ENCODE results near the gene TEX14. TPM values are rescaled to one million over a fixed set of nuclear protein-coding genes. Genes with fewer than 3 reads are reported as not detected.

The TEX14 gene
- polyA plus RNA-seq, 1 of the 3 experiments (the other 2 are of a cell fraction): 0.02 TPM

GRCh38 chr17:58527949-58528348 is 163.9 kb downstream of the TEX14 start:
- Histone ChIP-seq H3K36me3 (replicated peaks in 1 of 2; ENCODE audit: control insufficient read depth in 1 of 2, insufficient read depth in 2 of 2, low read length in 1 of 2) (no peaks in the 10 kb centered on the region), H3K9me2 (no peaks in the 10 kb centered on the region), H3F3A (replicated peaks; ENCODE audit: insufficient read depth) (peaks cover 5% of the 10 kb centered on the region), H3K9me3 (no peaks in the 10 kb centered on the region), H3K27ac (ENCODE audit: low read depth in 2 of 2, low read length in 1 of 2) (no peak overlapping the region), H2AFZ (ENCODE audit: low read depth) (no peak overlapping the region), H3K4me1 (ENCODE audit: control insufficient read depth in 1 of 2, insufficient read depth in 2 of 2, low read depth in 1 of 2, low read length in 1 of 2) (peaks cover 9 to 29% of the 10 kb centered on the region in 2 experiments; a peak in 3 of 4 replicates), H3K9ac (no peak overlapping the region), H3K4me2 (no peak overlapping the region), H4K20me1 (ENCODE audit: insufficient read depth) (no peaks in the 10 kb centered on the region), H3K4me3 (ENCODE audit: low read depth in 2 of 2, low read length in 1 of 2) (no peak overlapping the region), H3K27me3 (ENCODE audit: insufficient read depth) (no peaks in the 10 kb centered on the region), H3K79me2 (ENCODE audit: insufficient read depth) (no peaks in the 10 kb centered on the region)
- 40% methylated on average over 3 of the region's 3 CpGs for WGBS (ENCODE audit: low lambda C conversion rate)
- no peak for TF ChIP-seq EZH2phosphoT487 (IDR thresholded peaks at IDR 0.05; ENCODE audit: borderline replicate concordance, low read depth)
- TF ChIP-seq YY1 (IDR thresholded peaks at IDR 0.05; ENCODE audit: low read depth): no peak
- TF ChIP-seq JUND (IDR thresholded peaks at IDR 0.05): no peak
- TF ChIP-seq ZBTB33 (IDR thresholded peaks at IDR 0.05; ENCODE audit: borderline replicate concordance, low read depth): no peak
- TF ChIP-seq USF2 (IDR thresholded peaks at IDR 0.05; ENCODE audit: borderline replicate concordance, low read depth, low read length): no peak
- TF ChIP-seq TCF12 (IDR thresholded peaks at IDR 0.05): no peak
- TF ChIP-seq GABPA (IDR thresholded peaks at IDR 0.05; ENCODE audit: low read depth): no peak
- no peak; the same call in 1 of the 2 replicates for TF ChIP-seq FOSL2 (IDR thresholded peaks at IDR 0.05; ENCODE audit: borderline replicate concordance, low read depth)
- no peak for TF ChIP-seq EP300 (IDR thresholded peaks at IDR 0.05; ENCODE audit: borderline replicate concordance in 1 of 2, low read depth in 1 of 2, low read length in 1 of 2)
- no peak for DNase-seq
- POLR2A ChIA-PET: interaction anchor here (1.2 kb wide), 3 partner anchors 10 to 104 kb away, joined by 3 to 7 read pairs (median 6); no protein-coding TSS in a partner anchor
- CTCF ChIA-PET: interaction anchor here (0.6 to 10.3 kb wide), 9 partner anchors 8 to 477 kb away, joined by 3 to 112 read pairs (median 4); no protein-coding TSS in a partner anchor

- H3K9me3 ChIP-seq: no peaks in the 10 kb centered on the region
- H3K4me1 ChIP-seq (ENCODE audit: control insufficient read depth in 1 of 2, insufficient read depth in 2 of 2, low read depth in 1 of 2, low read length in 1 of 2): peaks cover 9 to 25% of the 10 kb centered on the region in 2 experiments; a peak in 3 of 4 replicates
- H3K79me2 ChIP-seq (ENCODE audit: insufficient read depth): no peaks in the 10 kb centered on the region
- DNase-seq: no peak
- H3K9ac ChIP-seq: no peak overlapping the region
- no peaks in the 10 kb centered on the region for H4K20me1 ChIP-seq (ENCODE audit: insufficient read depth)
- H3K4me2 ChIP-seq: no peak overlapping the region
- TF ChIP-seq EZH2phosphoT487 (IDR thresholded peaks at IDR 0.05; ENCODE audit: borderline replicate concordance, low read depth) (no peak), ELF1 (IDR thresholded peaks at IDR 0.05) (no peak), GABPA (IDR thresholded peaks at IDR 0.05; ENCODE audit: low read depth) (no peak), CTCF (IDR thresholded peaks at IDR 0.05) (peak; percentile 38; the same call in 1 of the 2 replicates), TEAD4 (IDR thresholded peaks at IDR 0.05; ENCODE audit: borderline replicate concordance, insufficient read depth) (no peak), FOSL2 (IDR thresholded peaks at IDR 0.05; ENCODE audit: borderline replicate concordance, low read depth) (no peak), NFIC (IDR thresholded peaks at IDR 0.05; ENCODE audit: borderline replicate concordance) (no peak)
- H3K36me3 ChIP-seq (replicated peaks in 1 of 2; ENCODE audit: control insufficient read depth in 1 of 2, insufficient read depth in 2 of 2, low read length in 1 of 2): no peaks in the 10 kb centered on the region
- H3K27ac ChIP-seq (ENCODE audit: low read depth in 2 of 2, low read length in 1 of 2): no peak overlapping the region
- ChIA-PET POLR2A (interaction anchor here (1.2 kb wide), 3 partner anchors 9 to 104 kb away, joined by 3 to 7 read pairs (median 6); no protein-coding TSS in a partner anchor), CTCF (interaction anchor here (0.6 to 10.3 kb wide), 9 partner anchors 7 to 477 kb away, joined by 3 to 112 read pairs (median 4); no protein-coding TSS in a partner anchor)
- peaks cover 5% of the 10 kb centered on the region for H3F3A ChIP-seq (replicated peaks; ENCODE audit: insufficient read depth)
- no peaks in the 10 kb centered on the region for H3K9me2 ChIP-seq
- WGBS (ENCODE audit: low lambda C conversion rate): 100% methylated on average over 1 of the region's 2 CpGs
- H3K27me3 ChIP-seq (ENCODE audit: insufficient read depth): no peaks in the 10 kb centered on the region
- no peak overlapping the region for H3K4me3 ChIP-seq (ENCODE audit: low read depth in 2 of 2, low read length in 1 of 2)
- no peak overlapping the region for H2AFZ ChIP-seq (ENCODE audit: low read depth)
Observed at GRCh38 chr17:58527306-58527705, 164.5 kb downstream of the TEX14 start.

All from SK-N-SH (cell line).